K562 (cell line): ENCODE data around the gene DPH7. TPM values are rescaled to one million over a fixed set of nuclear protein-coding genes. Genes with fewer than 3 reads are reported as not detected.

Source experiments
- BRD9 ChIP-seq: fragments of 450-650 bp; IDR thresholded peaks from 2 replicates; pipeline ENCODE4 v1.6.1; 2018; ENCODE audit warnings: low read depth; ENCODE audit not compliant: partially characterized antibody
- CBX1 ChIP-seq: sonication (generic); IDR thresholded peaks from 2 replicates; pipeline ENCODE4 v1.6.1; 2016; ENCODE audit warnings: antibody characterized with exemption, low read depth, mild to moderate bottlenecking
- CHD1 ChIP-seq: fragments of 200-600 bp; sonication (generic); IDR thresholded peaks from one replicate; pipeline ENCODE4 v1.6.1; 2012; ENCODE audit warnings: mild to moderate bottlenecking, moderate library complexity, low read length, inconsistent platforms
- CXXC5 ChIP-seq: fragments of 250-450 bp; sonication (Bioruptor Pico); IDR thresholded peaks from 2 replicates; pipeline ENCODE4 v1.8.0; 2022; ENCODE audit warnings: inconsistent platforms, mild to moderate bottlenecking, moderate library complexity
- ELF2 ChIP-seq: fragments of 250-450 bp; sonication (Bioruptor Pico); IDR thresholded peaks from 2 replicates; pipeline ENCODE4 v1.5.0; 2021; ENCODE audit warnings: mild to moderate bottlenecking
- GATA2 ChIP-seq: sonication (generic); formaldehyde crosslinking; IDR thresholded peaks from 2 replicates; pipeline ENCODE4 v1.4.0; 2020; ENCODE audit warnings: mild to moderate bottlenecking, missing genetic modification reagents
- GTF2E2 ChIP-seq: fragments of 200-800 bp; sonication (Bioruptor generic); IDR thresholded peaks from 2 replicates; pipeline ENCODE4 v1.6.1; 2016; ENCODE audit warnings: missing genetic modification characterization, missing compliant biosample characterization
- HDAC3 ChIP-seq: fragments of 450-650 bp; IDR thresholded peaks from 2 replicates; pipeline ENCODE4 v1.6.1; 2018; ENCODE audit warnings: borderline replicate concordance, mild to moderate bottlenecking, moderate library complexity; ENCODE audit not compliant: partially characterized antibody
- KDM5B ChIP-seq: fragments of 200-600 bp; sonication (generic); IDR thresholded peaks from 2 replicates; pipeline ENCODE4 v1.6.1; 2012; ENCODE audit warnings: low read depth, mild to moderate bottlenecking, moderate library complexity, low read length, control low read depth, inconsistent platforms; ENCODE audit not compliant: insufficient replicate concordance
- MAZ ChIP-seq, 2 experiments: fragments of 450-650 bp in 1 of 2; sonication (generic) in 1 of 2; formaldehyde crosslinking; IDR thresholded peaks in 1 of 2; conservative IDR thresholded peaks in 1 of 2; 2 replicates each; pipeline versions ENCODE4 v1.4.0 to v1.5.0; 2020; ENCODE audit warnings: mild to moderate bottlenecking in 1 of 2, missing genetic modification reagents in 1 of 2
- NFATC3 ChIP-seq: fragments of 450-650 bp; IDR thresholded peaks from 2 replicates; pipeline ENCODE4 v1.6.1; 2017; ENCODE audit warnings: mild to moderate bottlenecking
- NR2C2 ChIP-seq, 2 experiments: fragments of 200-800 bp in 1 of 2; sonication (Bioruptor generic) in 1 of 2; sonication (generic) in 1 of 2; formaldehyde crosslinking in 1 of 2; IDR thresholded peaks; 2 replicates each; pipeline versions ENCODE4 v1.6.1 to v1.8.0; 2016 to 2022; ENCODE audit warnings: mild to moderate bottlenecking in 1 of 2, missing compliant biosample characterization in 1 of 2, missing genetic modification characterization in 1 of 2, missing genetic modification reagents in 1 of 2
- RFX7 ChIP-seq: fragments of 250-450 bp; sonication (Bioruptor Pico); IDR thresholded peaks from 2 replicates; pipeline ENCODE4 v1.5.1; 2021; ENCODE audit warnings: mild to moderate bottlenecking
- ZNF57 ChIP-seq: fragments of 450-650 bp; formaldehyde crosslinking; IDR thresholded peaks from 2 replicates; pipeline ENCODE4 v1.4.0; 2020; ENCODE audit warnings: mild to moderate bottlenecking, moderate library complexity
- polyA plus RNA-seq, 8 experiments: library from polyadenylated mRNA; depleted of rRNA in 4 of 8; stranded (reverse) in 5 of 8; unstranded in 3 of 8; fragments of >200 nt; fragmentation: Nextera tagmentation in 2 of 8; fragmentation: Illumina TruSeq in 1 of 8; extraction: Ambion mirVana in 2 of 8; extraction: Trizol in 1 of 8; gene quantifications; 2 replicates each; pipeline versions ENCODE4 v1.2.1 to v1.2.3, GENCODE V29; 2011 to 2014; ENCODE audit warnings: inconsistent platforms in 1 of 8, missing spikeins in 1 of 8
- total RNA-seq, 7 experiments: library from RNA; depleted of rRNA in 6 of 7; stranded (reverse); fragments of >200 nt in 6 of 7; fragmentation: Illumina TruSeq in 2 of 7; extraction: Trizol in 2 of 7; gene quantifications; 2 replicates each; pipeline versions ENCODE4 v1.2.1 to v1.2.3, GENCODE V29; 2011 to 2021; ENCODE audit warnings: low replicate concordance in 1 of 7
- TF ChIP-seq, protein P1 (sequence below), 2 experiments: IDR thresholded peaks; 2 replicates each; pipeline ENCODE4 v1.6.1; 2012; ENCODE audit warnings: improper control_type of control experiment in 2 of 2, low read depth in 2 of 2, low read length in 2 of 2, borderline replicate concordance in 1 of 2
- TF ChIP-seq, protein P2 (sequence below): sonication (generic); formaldehyde crosslinking; IDR thresholded peaks from 2 replicates; pipeline ENCODE4 v1.8.0; 2022; ENCODE audit warnings: mild to moderate bottlenecking, missing genetic modification reagents
- TF ChIP-seq, protein P3 (sequence below), 2 experiments: fragments of 200-800 bp in 1 of 2; sonication (Bioruptor generic) in 1 of 2; sonication (generic) in 1 of 2; formaldehyde crosslinking in 1 of 2; IDR thresholded peaks in 1 of 2; conservative IDR thresholded peaks in 1 of 2; 2 replicates each; pipeline versions ENCODE4 v1.5.0 to v1.6.1; 2016 to 2020; ENCODE audit warnings: missing compliant biosample characterization in 1 of 2, missing genetic modification characterization in 1 of 2, missing genetic modification reagents in 1 of 2
- TF ChIP-seq, protein P4 (sequence below), 2 experiments: fragments of 450-650 bp in 1 of 2; sonication (generic) in 1 of 2; formaldehyde crosslinking; conservative IDR thresholded peaks; 2 replicates each; pipeline versions ENCODE4 v1.4.0 to v1.8.1; 2020 to 2022; ENCODE audit warnings: mild to moderate bottlenecking in 1 of 2, missing genetic modification reagents in 1 of 2

The DPH7 gene
- total and polyA plus RNA-seq, 9 of the 15 experiments (the other 6 are each of a cell fraction or from before 2014, with no cell fraction given) = 13.9 to 68.6 (median 41.3) TPM

DNA sequence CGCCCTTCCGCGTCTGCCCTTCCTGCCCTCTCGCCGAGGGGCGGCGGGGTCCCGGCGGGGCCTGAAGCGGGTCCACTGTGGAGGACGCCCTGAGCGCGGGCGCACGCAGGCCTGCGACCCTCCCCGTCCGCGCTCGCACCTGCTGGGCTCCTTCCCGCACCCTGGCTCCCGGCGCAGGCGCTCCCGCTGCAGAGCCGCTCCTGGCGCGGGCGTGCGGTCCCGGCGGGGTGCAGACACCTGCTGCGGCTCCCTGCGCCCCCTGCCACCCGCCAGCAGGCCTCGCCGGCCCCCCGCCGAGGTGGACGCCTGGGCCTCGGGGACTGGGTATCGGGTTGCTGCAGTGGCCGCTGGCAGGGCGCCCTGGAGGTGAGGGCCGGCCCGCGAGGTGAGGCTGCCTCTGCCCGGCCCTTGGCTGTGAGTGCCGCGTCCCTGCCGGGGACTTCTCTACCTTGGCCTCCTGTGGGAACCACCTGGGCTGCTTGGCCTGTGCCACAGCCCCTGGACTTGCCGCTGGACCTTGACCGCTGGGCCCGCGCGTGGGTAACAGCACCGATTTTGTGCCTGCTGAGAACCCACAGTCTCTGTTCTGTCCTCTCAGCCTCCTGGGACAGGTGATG lies 27.4 kb upstream of the DPH7 start (continued):
- TF ChIP-seq, protein P1, sequence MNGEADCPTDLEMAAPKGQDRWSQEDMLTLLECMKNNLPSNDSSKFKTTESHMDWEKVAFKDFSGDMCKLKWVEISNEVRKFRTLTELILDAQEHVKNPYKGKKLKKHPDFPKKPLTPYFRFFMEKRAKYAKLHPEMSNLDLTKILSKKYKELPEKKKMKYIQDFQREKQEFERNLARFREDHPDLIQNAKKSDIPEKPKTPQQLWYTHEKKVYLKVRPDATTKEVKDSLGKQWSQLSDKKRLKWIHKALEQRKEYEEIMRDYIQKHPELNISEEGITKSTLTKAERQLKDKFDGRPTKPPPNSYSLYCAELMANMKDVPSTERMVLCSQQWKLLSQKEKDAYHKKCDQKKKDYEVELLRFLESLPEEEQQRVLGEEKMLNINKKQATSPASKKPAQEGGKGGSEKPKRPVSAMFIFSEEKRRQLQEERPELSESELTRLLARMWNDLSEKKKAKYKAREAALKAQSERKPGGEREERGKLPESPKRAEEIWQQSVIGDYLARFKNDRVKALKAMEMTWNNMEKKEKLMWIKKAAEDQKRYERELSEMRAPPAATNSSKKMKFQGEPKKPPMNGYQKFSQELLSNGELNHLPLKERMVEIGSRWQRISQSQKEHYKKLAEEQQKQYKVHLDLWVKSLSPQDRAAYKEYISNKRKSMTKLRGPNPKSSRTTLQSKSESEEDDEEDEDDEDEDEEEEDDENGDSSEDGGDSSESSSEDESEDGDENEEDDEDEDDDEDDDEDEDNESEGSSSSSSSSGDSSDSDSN (IDR thresholded peaks at IDR 0.05; ENCODE audit: borderline replicate concordance in 1 of 2, low read depth in 2 of 2, low read length in 2 of 2) = peak; percentile 4 to 51; a peak in 2 of 4 replicates
- TF ChIP-seq CBX1 = peak; percentile 6; the same call in 1 of the 2 replicates
- no peak for TF ChIP-seq NFATC3
- TF ChIP-seq BRD9 = no peak
- TF ChIP-seq NR2C2 (CRISPR knock-in tag; IDR thresholded peaks at IDR 0.05) = no peak
- 0 out of 2 replicates have a peak, but pooled peaks have one; percentile 15 for TF ChIP-seq NR2C2 (tag; IDR thresholded peaks at IDR 0.05)
- peak; percentile 2 for TF ChIP-seq CHD1
- TF ChIP-seq MAZ (CRISPR knock-in tag; conservative IDR thresholded peaks at IDR 0.05 in 1 of 2, IDR thresholded peaks at IDR 0.05 in 1 of 2) = peak in 1 of 2 experiments; percentile 23; a peak in 1 of 4 replicates
- no peak for TF ChIP-seq ZNF57
- TF ChIP-seq HDAC3 = no peak
- TF ChIP-seq RFX7 = no peak
- TF ChIP-seq, protein P2, sequence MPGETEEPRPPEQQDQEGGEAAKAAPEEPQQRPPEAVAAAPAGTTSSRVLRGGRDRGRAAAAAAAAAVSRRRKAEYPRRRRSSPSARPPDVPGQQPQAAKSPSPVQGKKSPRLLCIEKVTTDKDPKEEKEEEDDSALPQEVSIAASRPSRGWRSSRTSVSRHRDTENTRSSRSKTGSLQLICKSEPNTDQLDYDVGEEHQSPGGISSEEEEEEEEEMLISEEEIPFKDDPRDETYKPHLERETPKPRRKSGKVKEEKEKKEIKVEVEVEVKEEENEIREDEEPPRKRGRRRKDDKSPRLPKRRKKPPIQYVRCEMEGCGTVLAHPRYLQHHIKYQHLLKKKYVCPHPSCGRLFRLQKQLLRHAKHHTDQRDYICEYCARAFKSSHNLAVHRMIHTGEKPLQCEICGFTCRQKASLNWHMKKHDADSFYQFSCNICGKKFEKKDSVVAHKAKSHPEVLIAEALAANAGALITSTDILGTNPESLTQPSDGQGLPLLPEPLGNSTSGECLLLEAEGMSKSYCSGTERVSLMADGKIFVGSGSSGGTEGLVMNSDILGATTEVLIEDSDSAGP = no peak
- 0 out of 2 replicates have a peak, but pooled peaks have one; percentile 45 for TF ChIP-seq GTF2E2 (tag)
- TF ChIP-seq GATA2 (CRISPR knock-in tag) = no peak
- no peak for TF ChIP-seq KDM5B
- TF ChIP-seq, protein P3, sequence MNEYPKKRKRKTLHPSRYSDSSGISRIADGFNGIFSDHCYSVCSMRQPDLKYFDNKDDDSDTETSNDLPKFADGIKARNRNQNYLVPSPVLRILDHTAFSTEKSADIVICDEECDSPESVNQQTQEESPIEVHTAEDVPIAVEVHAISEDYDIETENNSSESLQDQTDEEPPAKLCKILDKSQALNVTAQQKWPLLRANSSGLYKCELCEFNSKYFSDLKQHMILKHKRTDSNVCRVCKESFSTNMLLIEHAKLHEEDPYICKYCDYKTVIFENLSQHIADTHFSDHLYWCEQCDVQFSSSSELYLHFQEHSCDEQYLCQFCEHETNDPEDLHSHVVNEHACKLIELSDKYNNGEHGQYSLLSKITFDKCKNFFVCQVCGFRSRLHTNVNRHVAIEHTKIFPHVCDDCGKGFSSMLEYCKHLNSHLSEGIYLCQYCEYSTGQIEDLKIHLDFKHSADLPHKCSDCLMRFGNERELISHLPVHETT (CRISPR knock-in tag; conservative IDR thresholded peaks at IDR 0.05 in 1 of 2, IDR thresholded peaks at IDR 0.05 in 1 of 2) = 0 out of 4 replicates have a peak, but pooled peaks of 1 of the 2 experiments have one; percentile 15
- 0 out of 2 replicates have a peak, but pooled peaks have one; percentile 1 for TF ChIP-seq ELF2 (CRISPR knock-in tag)
- TF ChIP-seq, protein P4, sequence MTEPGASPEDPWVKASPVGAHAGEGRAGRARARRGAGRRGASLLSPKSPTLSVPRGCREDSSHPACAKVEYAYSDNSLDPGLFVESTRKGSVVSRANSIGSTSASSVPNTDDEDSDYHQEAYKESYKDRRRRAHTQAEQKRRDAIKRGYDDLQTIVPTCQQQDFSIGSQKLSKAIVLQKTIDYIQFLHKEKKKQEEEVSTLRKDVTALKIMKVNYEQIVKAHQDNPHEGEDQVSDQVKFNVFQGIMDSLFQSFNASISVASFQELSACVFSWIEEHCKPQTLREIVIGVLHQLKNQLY (CRISPR knock-in tag; conservative IDR thresholded peaks at IDR 0.05) = 0 out of 4 replicates have a peak, but pooled peaks of 1 of the 2 experiments have one; percentile 15
- 0 out of 2 replicates have a peak, but pooled peaks have one; percentile 41 for TF ChIP-seq CXXC5 (CRISPR knock-in tag)
